ENCODE data around the gene SLC6A11. TPM values are rescaled to one million over a fixed set of nuclear protein-coding genes. Genes with fewer than 3 reads are reported as not detected.

Gene SLC6A11
- total and polyA plus RNA-seq, 2 of the 8 experiments (the other 6 are each of a cell fraction or from before 2014, with no cell fraction given), result 0.78 to 1.5 TPM

DNA sequence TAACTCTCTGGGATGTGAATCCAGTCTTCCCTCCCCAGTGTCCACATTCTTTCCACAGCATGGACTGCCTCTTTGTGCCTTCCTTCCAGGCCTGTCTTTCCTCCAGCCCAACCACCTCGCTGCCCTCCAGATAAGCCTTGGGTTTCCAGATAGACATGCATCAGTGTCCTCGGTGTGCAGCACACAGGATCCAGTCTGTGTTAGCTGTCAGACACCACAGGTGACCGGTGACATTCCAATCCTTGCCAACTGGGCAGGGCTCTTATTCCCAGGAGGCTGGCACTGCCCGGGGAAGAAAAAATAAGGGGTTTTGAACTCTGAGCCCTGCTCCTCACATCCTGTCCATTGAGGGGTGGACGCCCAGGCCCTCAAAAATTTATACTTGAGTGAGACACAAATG, 170.6 kb downstream of the SLC6A11 start:
- POLR2A ChIA-PET (ENCODE audit: partially characterized antibody), result interaction anchor here (1.2 kb wide), 1 partner anchor 17 kb away, joined by 5 read pairs; no protein-coding TSS in a partner anchor
- Histone ChIP-seq H4K8ac (ENCODE audit: extremely low read depth, insufficient read depth, low read length) (no peak overlapping the region), H3K4me3 (ENCODE audit: extremely low read depth in 1 of 4, insufficient read depth in 2 of 4, low read depth in 3 of 4, low read length in 4 of 4) (no peak overlapping the region), H4K20me1 (replicated peaks in 1 of 2; ENCODE audit: control insufficient read depth in 1 of 2, insufficient read depth in 2 of 2, low read length in 2 of 2) (no peaks in the 10 kb centered on the region), H2BK12ac (ENCODE audit: low read depth, low read length) (no peak overlapping the region), H2AK5ac (ENCODE audit: low read depth, low read length) (no peak overlapping the region), H3K36me3 (ENCODE audit: control insufficient read depth in 2 of 4, insufficient read depth in 4 of 4, low read length in 3 of 4) (no peaks in the 10 kb centered on the region), H3K18ac (ENCODE audit: extremely low read depth, low read length) (no peak overlapping the region), H2AFZ (ENCODE audit: low read length) (no peak overlapping the region), H4K5ac (ENCODE audit: insufficient read length, low read depth, low read length) (no peak overlapping the region), H2BK120ac (replicated peaks; ENCODE audit: low read depth, low read length) (no peak overlapping the region), H3K4me2 (ENCODE audit: insufficient read depth in 1 of 2, low read depth in 2 of 2, low read length in 2 of 2) (no peak overlapping the region), H3K79me1 (ENCODE audit: low read depth, low read length) (no peaks in the 10 kb centered on the region), H3K27ac (ENCODE audit: low read depth, low read length) (no peak overlapping the region), H3K9ac (replicated peaks in 1 of 4; ENCODE audit: extremely low read depth in 1 of 4, low read depth in 3 of 4, low read length in 3 of 4) (no peak overlapping the region), H3K23me2 (ENCODE audit: low read depth, low read length) (no peaks in the 10 kb centered on the region), H3K56ac (replicated peaks; ENCODE audit: insufficient read length, low read depth, low read length) (no peak overlapping the region), H3K79me2 (ENCODE audit: control insufficient read depth in 1 of 2, insufficient read depth in 2 of 2, low read length in 2 of 2) (no peaks in the 10 kb centered on the region), H2BK15ac (ENCODE audit: low read length) (no peak overlapping the region), H3K23ac (ENCODE audit: insufficient read length) (no peak overlapping the region), H3K4ac (replicated peaks; ENCODE audit: insufficient read length, low read depth, low read length) (no peak overlapping the region), H3K4me1 (replicated peaks in 1 of 4; ENCODE audit: control insufficient read depth in 3 of 4, insufficient read depth in 4 of 4, low read length in 3 of 4) (peaks cover 0 to 6% (median 2%) of the 10 kb centered on the region in 4 experiments; a peak in 3 of 7 replicates), H4K91ac (replicated peaks; ENCODE audit: insufficient read length, low read length) (no peak overlapping the region), H2BK5ac (ENCODE audit: low read depth, low read length) (no peak overlapping the region), H3K14ac (ENCODE audit: insufficient read length) (no peak overlapping the region), H3K9me3 (ENCODE audit: insufficient read depth in 2 of 2, low read depth in 1 of 2, low read length in 1 of 2) (no peaks in the 10 kb centered on the region), H2BK20ac (ENCODE audit: low read length) (no peak overlapping the region), H3K27me3 (replicated peaks in 1 of 4; ENCODE audit: control insufficient read depth in 3 of 4, extremely low read depth in 1 of 4, insufficient read depth in 3 of 4, low read length in 3 of 4) (peaks cover 0 to 7% (median 6%) of the 10 kb centered on the region in 4 experiments; a peak in 4 of 7 replicates)
- TF ChIP-seq SIRT6 (IDR thresholded peaks at IDR 0.05; ENCODE audit: low read length) (no peak), EP300 (IDR thresholded peaks at IDR 0.05; ENCODE audit: borderline replicate concordance in 1 of 2, low read depth in 2 of 2, low read length in 2 of 2) (no peak), CEBPB (IDR thresholded peaks at IDR 0.05; ENCODE audit: low read depth, low read length) (no peak), CTBP2 (IDR thresholded peaks at IDR 0.05; ENCODE audit: borderline replicate concordance, insufficient read depth, insufficient read length, low read length) (no peak), CBX5 (IDR thresholded peaks at IDR 0.05; ENCODE audit: low read depth, low read length) (no peak)
- TF ChIP-seq, protein P1, sequence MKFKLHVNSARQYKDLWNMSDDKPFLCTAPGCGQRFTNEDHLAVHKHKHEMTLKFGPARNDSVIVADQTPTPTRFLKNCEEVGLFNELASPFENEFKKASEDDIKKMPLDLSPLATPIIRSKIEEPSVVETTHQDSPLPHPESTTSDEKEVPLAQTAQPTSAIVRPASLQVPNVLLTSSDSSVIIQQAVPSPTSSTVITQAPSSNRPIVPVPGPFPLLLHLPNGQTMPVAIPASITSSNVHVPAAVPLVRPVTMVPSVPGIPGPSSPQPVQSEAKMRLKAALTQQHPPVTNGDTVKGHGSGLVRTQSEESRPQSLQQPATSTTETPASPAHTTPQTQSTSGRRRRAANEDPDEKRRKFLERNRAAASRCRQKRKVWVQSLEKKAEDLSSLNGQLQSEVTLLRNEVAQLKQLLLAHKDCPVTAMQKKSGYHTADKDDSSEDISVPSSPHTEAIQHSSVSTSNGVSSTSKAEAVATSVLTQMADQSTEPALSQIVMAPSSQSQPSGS (IDR thresholded peaks at IDR 0.05; ENCODE audit: low read length), result no peak
- WGBS, 2 experiments (ENCODE audit: extremely low coverage in 1 of 2, insufficient coverage in 1 of 2, insufficient read length in 1 of 2, insufficient replicate concordance in 2 of 2, low coverage in 1 of 2, low lambda C conversion rate in 2 of 2, missing lambda C conversion rate in 1 of 2), result 93% methylated on average over 5 of the region's 5 CpGs; no CpG with 5 or more reads in 1 of the 2 experiments
- CTCF ChIA-PET (ENCODE audit: partially characterized antibody), result interaction anchor here (0.8 to 13.3 kb wide), 7 partner anchors 14 to 151 kb away, joined by 3 to 207 read pairs (median 6); no protein-coding TSS in a partner anchor
- no peak for FAIRE-seq
- DNase-seq (ENCODE audit: low read depth in 1 of 2, low spot score in 2 of 2), result no peak

Measured in H1 (cell line).